NCI-H2196 treated with DMSO at 0.1 percent for 48 hours (cell line): ENCODE data around the gene NECTIN1.
"Not testable (repeated sequence)": the region's sequence is repeated elsewhere in the genome, so short reads cannot be mapped to it uniquely, and the experiment has no call there.

ENCODE experiments used
- DNase-seq: peaks from one replicate; lab custom pipeline; 2025; ENCODE audit not compliant: unreplicated experiment; lab: John Stamatoyannopoulos, UW

The NECTIN1 gene

GRCh38 chr11:119623682-119624081, 105.3 kb downstream of the NECTIN1 start:
- no peak for DNase-seq

GRCh38 chr11:119622454-119623143, 106.4 kb downstream of the NECTIN1 start:
- no peak for DNase-seq

- DNase-seq, result no peak
Observed at GRCh38 chr11:119619665-119620064, 109.3 kb downstream of the NECTIN1 start.

GRCh38 chr11:119618208-119618909, 110.6 kb downstream of the NECTIN1 start:
- DNase-seq, result no peak

GRCh38 chr11:119617340-119617713, 111.7 kb downstream of the NECTIN1 start:
- no peak for DNase-seq

- no peak for DNase-seq
Observed at GRCh38 chr11:119616586-119617339, 112.2 kb downstream of the NECTIN1 start.

- no peak for DNase-seq
Observed at GRCh38 chr11:119615882-119616196, 113.2 kb downstream of the NECTIN1 start.

- DNase-seq, result no peak
Observed at GRCh38 chr11:119615003-119615881, 113.8 kb downstream of the NECTIN1 start.

- no peak for DNase-seq
Observed at GRCh38 chr11:119614222-119615002, 114.6 kb downstream of the NECTIN1 start.

- DNase-seq, result no peak
Observed at GRCh38 chr11:119612814-119613213, 116.2 kb downstream of the NECTIN1 start.

- no peak for DNase-seq
Observed at GRCh38 chr11:119610836-119611426, 118.1 kb downstream of the NECTIN1 start.

GRCh38 chr11:119608781-119609180, 120.2 kb downstream of the NECTIN1 start:
- no peak for DNase-seq

GRCh38 chr11:119608201-119608600, 120.8 kb downstream of the NECTIN1 start:
- no peak for DNase-seq

- DNase-seq, result no peak
Observed at GRCh38 chr11:119607726-119608125, 121.3 kb downstream of the NECTIN1 start.

- DNase-seq, result no peak
Observed at GRCh38 chr11:119605137-119605665, 123.8 kb downstream of the NECTIN1 start.

- no peak for DNase-seq
Observed at GRCh38 chr11:119602745-119603373, 126.1 kb downstream of the NECTIN1 start.

GRCh38 chr11:119599864-119600541, 129.0 kb downstream of the NECTIN1 start:
- no peak for DNase-seq

GRCh38 chr11:119595941-119596340, 133.1 kb downstream of the NECTIN1 start:
- not testable (repeated sequence) for DNase-seq
